HepG2 (cell line): Measurements from ENCODE around the gene ACSS2. TPM values are rescaled to one million over a fixed set of nuclear protein-coding genes. Genes with fewer than 3 reads are reported as not detected.

ENCODE experiments used
- E2F2 ChIP-seq: sonication (generic); formaldehyde crosslinking; IDR thresholded peaks from 2 replicates; pipeline ENCODE4 v1.4.0; 2020; ENCODE audit warnings: missing genetic modification reagents, borderline replicate concordance
- GMEB2 ChIP-seq: IDR thresholded peaks from 2 replicates; pipeline ENCODE4 v1.6.1; 2016; ENCODE audit warnings: missing biosample characterization, missing genetic modification reagents, low read depth
- MLXIP ChIP-seq: sonication (generic); formaldehyde crosslinking; IDR thresholded peaks from 2 replicates; pipeline ENCODE4 v1.9.0; 2021; ENCODE audit warnings: missing genetic modification reagents, borderline replicate concordance
- SP140L ChIP-seq: sonication (generic); formaldehyde crosslinking; IDR thresholded peaks from 2 replicates; pipeline ENCODE4 v1.4.0; 2020; ENCODE audit warnings: missing genetic modification reagents, borderline replicate concordance
- THAP11 ChIP-seq: IDR thresholded peaks from 2 replicates; pipeline ENCODE4 v1.6.1; 2016; ENCODE audit warnings: missing biosample characterization, missing genetic modification reagents
- XBP1 ChIP-seq: sonication (generic); formaldehyde crosslinking; IDR thresholded peaks from 2 replicates; pipeline ENCODE4 v1.5.0; 2020; ENCODE audit warnings: missing genetic modification reagents
- ZBTB1 ChIP-seq: sonication (generic); formaldehyde crosslinking; IDR thresholded peaks from 2 replicates; pipeline ENCODE4 v1.4.0; 2020; ENCODE audit warnings: missing genetic modification reagents, borderline replicate concordance
- ZBTB40 ChIP-seq, 2 experiments: fragments of 450-650 bp in 1 of 2; sonication (generic) in 1 of 2; formaldehyde crosslinking in 1 of 2; IDR thresholded peaks; 2 replicates each; pipeline versions ENCODE4 v1.6.1 to v1.8.0; 2016 to 2022; ENCODE audit warnings: antibody characterized with exemption in 1 of 2, mild to moderate bottlenecking in 1 of 2, missing genetic modification reagents in 1 of 2
- ZNF33B ChIP-seq: sonication (generic); formaldehyde crosslinking; IDR thresholded peaks from 2 replicates; pipeline ENCODE4 v1.5.1; 2020; ENCODE audit warnings: mild to moderate bottlenecking, missing genetic modification reagents
- ZNF512 ChIP-seq: sonication (generic); formaldehyde crosslinking; IDR thresholded peaks from 2 replicates; pipeline ENCODE4 v1.4.0; 2020; ENCODE audit warnings: mild to moderate bottlenecking, missing genetic modification reagents
- ZNF709 ChIP-seq: sonication (generic); formaldehyde crosslinking; IDR thresholded peaks from 2 replicates; pipeline ENCODE4 v1.5.0; 2020; ENCODE audit warnings: mild to moderate bottlenecking, missing genetic modification reagents
- polyA plus RNA-seq, 8 experiments: library from polyadenylated mRNA; depleted of rRNA in 3 of 8; stranded (reverse) in 7 of 8; unstranded in 1 of 8; fragments of >200 nt; fragmentation: Illumina TruSeq in 4 of 8; extraction: Trizol in 4 of 8; gene quantifications; 2 replicates each; pipeline versions ENCODE4 v1.2.1 to v1.2.3, GENCODE V29; 2011 to 2016; ENCODE audit warnings: low read depth in 4 of 8, missing spikeins in 1 of 8, mixed read lengths in 1 of 8; ENCODE audit not compliant: insufficient read depth in 1 of 8
- total RNA-seq, 5 experiments: library from RNA; depleted of rRNA; stranded (reverse); fragments of >200 nt; fragmentation: Illumina TruSeq; extraction: Trizol; gene quantifications; 2 replicates each; pipeline ENCODE4 v1.2.3, GENCODE V29; 2016; ENCODE audit warnings: low read depth in 1 of 5

ACSS2 gene
- total and polyA plus RNA-seq, 2 of the 13 experiments (the other 11 are each of a cell fraction or from before 2014, with no cell fraction given): 72.8 to 89.7 TPM

GRCh38 chr20:34875642-34876405, 588 bp upstream of the ACSS2 start (continued):
- TF ChIP-seq ZNF512 (CRISPR knock-in tag) (no peak), GMEB2 (no peak), MLXIP (no peak), XBP1 (CRISPR knock-in tag) (no peak), ZNF709 (no peak), ZNF33B (CRISPR knock-in tag) (no peak), ZBTB1 (no peak), THAP11 (CRISPR knock-in tag) (peak; percentile 52; the same call in 1 of the 2 replicates), E2F2 (CRISPR knock-in tag) (no peak), ZBTB40 (IDR thresholded peaks at IDR 0.05) (no peak), ZBTB40 (CRISPR knock-in tag; IDR thresholded peaks at IDR 0.05) (no peak), SP140L (CRISPR knock-in tag) (peak; percentile 81; the same call in 1 of the 2 replicates)
